Activated naive CD8-positive, alpha-beta T cell treated with anti-CD3 and anti-CD28 coated beads, Interleukin-2, amount 50 U/mL, for 16 hours (primary cell): ENCODE results near the gene MATK.
"Not testable (repeated sequence)": the region's sequence is repeated elsewhere in the genome, so short reads cannot be mapped to it uniquely, and the experiment has no call there.

Experiments used
- DNase-seq: peaks from one replicate; pipeline ENCODE4 v3.0.0-alpha.2; 2020; ENCODE audit warnings: low read depth, low spot score

Gene MATK

GRCh38 chr19:3816566-3817218, 30.5 kb upstream of the MATK start:
- DNase-seq: no peak

GRCh38 chr19:3816148-3816547, 30.0 kb upstream of the MATK start:
- DNase-seq: not testable (repeated sequence)

- no peak for DNase-seq
Observed at GRCh38 chr19:3814648-3815047, 28.5 kb upstream of the MATK start.

DNA sequence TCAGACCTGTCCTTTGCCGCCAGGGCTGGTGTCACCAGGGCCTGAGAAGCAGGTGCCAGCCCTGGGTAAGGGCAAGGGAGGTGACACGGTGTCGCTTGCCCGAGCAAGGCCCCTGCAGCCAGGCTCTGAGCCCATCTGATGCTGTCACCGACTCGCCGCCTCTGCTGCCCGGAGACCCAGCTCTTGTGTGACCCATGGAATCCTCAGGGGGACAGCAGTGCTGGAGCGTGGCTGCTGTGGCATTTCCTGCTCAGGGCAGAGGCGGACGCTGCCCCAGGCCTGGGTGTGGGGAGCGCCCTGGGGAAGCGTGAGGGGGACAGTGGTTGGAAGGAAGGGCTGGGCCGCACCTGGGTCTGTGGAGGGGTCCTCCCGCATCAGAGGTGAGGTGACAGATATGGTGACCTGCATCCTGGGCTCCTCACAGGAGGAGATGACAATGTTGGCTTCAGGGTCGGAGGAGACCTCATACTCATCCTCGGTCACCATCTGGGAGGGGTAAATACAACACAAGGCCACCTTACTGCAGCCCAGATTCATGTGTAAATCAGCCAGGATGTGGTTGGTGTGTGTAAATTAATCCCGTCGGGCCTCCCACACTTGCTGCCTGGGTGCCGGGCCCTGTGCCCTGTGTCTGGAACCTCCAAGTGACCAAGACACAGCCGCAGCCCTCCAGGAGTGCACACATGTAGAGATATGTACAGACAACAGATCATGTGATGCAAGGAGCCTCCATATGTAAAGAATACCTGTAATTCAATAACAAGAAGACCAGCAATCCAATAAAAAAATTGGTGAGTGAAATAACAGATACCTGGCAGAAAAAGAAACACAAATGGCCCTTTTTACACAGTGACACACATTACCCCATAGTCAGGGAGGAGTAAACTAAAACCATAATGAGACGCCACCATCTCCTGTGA, 27.6 kb upstream of the MATK start:
- DNase-seq: no peak

GRCh38 chr19:3810708-3811355, 24.7 kb upstream of the MATK start:
- DNase-seq: no peak

- DNase-seq: no peak
Observed at GRCh38 chr19:3809881-3810707, 23.9 kb upstream of the MATK start.

GRCh38 chr19:3808420-3809143, 22.4 kb upstream of the MATK start:
- no peak for DNase-seq

GRCh38 chr19:3807574-3808354, 21.6 kb upstream of the MATK start:
- DNase-seq: no peak

GRCh38 chr19:3807131-3807480, 20.9 kb upstream of the MATK start:
- no peak for DNase-seq

DNA sequence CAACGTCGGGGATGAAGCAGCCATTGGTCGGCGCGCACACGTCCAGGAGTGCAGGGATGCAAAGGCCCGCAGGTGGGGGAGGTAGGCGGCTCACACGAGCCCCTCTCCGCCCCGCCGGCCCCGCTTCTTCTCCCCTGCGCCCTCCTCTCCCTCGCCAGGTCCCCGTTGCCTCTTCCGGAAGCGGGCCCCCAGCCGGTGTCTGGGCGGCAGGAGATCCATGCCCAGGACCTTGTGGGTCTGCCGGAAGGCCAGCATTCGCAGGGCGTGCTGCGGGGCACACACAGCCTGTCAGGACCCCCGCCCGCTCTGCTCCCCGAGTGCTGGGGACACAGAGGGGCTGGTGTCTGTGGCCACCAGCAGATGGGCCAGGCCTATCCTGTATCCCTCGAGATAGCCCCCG, 19.7 kb upstream of the MATK start:
- no peak for DNase-seq

DNA sequence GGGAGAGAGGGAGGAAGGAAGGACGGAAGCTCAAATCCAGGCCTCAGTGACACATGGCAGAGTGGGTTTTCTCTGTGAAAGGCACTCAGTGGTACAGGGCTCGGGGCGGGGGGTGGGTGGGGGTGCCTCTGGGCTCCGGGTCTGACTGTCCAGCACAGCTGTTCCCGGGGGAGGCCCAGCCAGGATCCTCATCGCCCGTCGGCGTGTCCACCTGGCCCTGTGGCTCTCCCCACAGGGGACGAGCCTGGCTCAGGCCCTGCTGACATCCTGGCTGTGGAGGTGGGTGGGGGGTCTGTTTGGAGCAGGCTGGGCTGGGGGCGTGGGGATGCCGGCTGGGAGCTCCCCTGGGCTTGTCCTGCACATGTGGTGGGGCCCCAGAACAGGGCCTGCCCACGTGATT, 18.2 kb upstream of the MATK start:
- no peak for DNase-seq

DNA sequence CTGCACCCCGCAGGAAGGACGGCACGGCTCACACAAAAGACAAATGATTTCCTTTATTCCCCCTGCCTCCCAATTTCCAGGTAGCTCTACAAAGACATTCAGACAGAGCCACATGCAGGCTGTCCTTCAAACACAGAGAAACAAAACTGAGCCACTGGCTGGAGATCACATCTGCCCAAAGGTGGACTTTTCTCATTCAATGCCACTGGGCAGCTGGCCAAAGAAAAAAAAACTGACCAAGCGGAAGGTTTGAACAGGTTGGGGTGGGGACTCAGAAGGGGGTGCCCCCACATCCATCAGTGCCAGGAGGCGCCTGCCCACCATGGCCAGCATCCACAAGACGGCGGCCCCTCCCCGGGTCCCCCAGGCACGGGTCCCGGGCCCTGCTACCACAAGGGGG, 17.8 kb upstream of the MATK start:
- no peak for DNase-seq

DNA sequence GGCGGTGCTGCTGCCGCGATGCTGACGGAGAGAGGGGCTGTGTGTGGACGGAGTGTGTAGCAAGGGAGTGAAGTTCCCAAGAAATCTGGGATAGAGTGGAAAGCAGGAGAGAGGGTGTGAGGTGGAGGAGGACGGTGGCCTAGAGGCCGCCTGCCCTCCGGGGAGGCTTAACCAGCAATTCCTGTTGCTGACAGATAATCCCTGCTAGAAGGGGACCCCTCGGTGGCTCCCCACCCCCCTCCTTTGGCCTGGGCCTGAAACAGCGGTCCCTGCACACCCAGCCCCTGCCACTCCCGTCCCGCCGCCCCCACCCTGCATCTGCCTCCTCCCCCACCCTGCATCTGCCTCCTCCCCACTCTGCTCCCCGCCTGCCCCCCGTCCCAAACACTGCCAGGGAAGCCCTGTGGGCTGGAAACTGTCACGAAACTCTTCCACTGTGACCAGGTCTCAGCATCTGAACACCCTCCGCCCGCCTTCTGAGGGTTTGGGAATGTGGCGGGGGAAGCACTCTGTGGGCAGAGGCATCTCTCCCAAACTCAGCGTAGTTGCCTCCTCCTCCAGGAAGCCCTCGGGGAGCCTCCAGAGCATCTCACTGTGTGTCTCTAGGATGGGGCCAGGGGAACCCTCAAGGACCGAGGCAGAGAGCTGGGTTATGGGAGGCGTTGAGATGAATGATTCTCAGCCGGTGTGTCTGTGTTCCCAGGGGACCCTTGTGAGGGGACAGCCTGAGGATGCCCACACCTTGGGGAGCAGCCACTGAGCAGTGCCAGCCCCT, 17.1 kb upstream of the MATK start:
- no peak for DNase-seq

GRCh38 chr19:3801412-3802096, 15.4 kb upstream of the MATK start:
- peak; percentile 29 for DNase-seq

- DNase-seq: no peak
Observed at GRCh38 chr19:3800996-3801395, 14.8 kb upstream of the MATK start.

- no peak for DNase-seq
Observed at GRCh38 chr19:3798137-3798536, 12.0 kb upstream of the MATK start.

DNA sequence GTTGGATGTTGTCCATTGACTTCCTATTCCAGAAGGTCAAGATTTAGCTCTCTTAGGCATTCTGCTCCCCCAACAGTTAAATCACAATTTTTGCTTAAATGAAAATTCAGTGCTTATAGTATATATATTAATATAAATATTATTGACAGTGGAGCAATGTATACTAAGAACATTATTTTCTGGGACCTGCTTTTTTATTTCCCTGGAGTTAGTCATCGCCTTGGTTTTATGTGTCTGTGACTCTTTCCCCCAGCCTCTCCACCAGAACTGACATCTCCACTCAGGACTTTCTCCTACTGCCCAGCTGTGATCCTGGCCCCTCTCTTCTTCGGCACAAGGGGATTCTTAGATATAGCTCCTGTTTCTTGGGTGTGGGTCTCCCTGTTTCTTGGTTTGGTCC, 10.2 kb upstream of the MATK start:
- DNase-seq: no peak

DNA sequence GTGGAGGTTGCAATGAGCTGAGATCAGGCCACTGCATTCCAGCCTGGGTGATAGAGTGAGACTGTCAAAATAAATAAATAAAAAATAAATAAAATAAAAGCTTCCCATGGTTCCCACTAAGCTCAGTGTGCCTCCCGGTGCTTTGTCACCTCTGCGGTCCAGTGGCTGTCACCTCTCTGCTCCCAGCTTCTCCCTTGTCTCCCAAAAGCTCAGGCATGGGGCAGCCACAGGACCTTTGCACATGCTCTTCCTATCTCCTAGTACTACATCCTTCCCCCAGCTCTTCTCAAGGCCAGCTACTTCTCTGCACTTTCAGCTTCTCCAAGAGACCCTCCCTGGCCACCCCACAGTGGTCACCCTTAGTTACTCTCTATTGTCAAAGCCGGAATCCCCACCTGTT, 7.6 kb upstream of the MATK start:
- no peak for DNase-seq

GRCh38 chr19:3792114-3792513, 5.9 kb upstream of the MATK start:
- DNase-seq: no peak
